ENCODE measurements around the gene MMS19.
"Not testable (repeated sequence)": the region's sequence is repeated elsewhere in the genome, so short reads cannot be mapped to it uniquely, and the experiment has no call there.

The MMS19 gene

DNA sequence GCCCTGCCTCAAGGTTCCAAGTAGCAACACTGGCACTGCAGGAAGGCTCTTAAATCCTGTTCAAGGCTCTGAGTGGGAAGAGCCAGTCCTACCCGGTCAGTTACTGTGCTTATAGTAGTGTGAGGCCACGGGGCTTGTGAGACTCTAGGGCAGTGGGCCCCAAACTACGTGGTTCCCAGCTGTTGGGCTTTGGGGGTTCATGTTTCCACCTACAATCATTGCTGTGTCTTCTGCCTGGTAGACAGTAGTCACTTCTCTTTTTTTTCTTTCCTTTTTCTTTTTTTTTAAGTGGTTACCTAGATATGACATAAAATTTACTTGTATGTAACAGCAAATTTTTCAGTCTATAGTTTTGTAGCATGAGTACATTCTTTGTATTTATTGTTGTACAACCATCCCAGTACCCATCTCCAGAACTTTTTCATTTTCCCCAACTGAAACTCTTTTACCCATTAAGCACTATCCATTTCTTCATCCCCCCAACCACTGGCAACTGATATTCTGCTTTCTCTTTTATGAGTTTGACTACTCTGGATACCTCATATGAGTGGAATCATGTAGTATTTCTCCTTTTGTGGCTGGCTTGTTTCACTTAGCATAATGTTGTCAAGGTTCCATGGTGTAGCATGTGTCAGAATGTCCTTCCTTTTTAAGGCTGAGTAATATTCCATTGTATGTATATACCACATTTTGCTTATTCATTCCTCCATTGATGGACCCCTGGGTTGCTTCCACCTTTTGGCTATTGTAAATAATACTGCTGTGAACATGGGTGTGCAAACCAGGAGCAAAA is 8.2 kb upstream of the MMS19 start:
- no peak for DNase-seq (ENCODE audit: extremely low read depth in 1 of 2, low read depth in 1 of 2)

DNA sequence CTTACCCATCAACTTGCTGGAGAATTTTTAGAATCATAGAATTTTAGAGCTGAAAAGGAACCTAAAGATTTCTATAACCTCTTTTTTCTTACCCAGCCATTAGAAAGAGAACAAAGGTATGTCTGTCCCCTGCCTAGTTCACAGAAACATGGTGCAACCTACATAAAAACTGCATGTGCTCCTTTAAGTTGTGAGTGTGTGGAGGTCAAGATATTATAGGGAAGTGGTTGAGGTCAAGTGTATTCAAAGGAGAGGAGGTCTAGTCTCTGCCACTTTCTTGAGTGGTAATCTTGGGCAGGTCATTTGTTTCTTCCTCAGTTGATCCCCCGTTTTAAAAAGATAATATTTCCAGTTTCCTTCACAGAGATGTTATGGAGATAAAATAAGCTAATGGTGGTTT is 6.9 kb upstream of the MMS19 start:
- DNase-seq (ENCODE audit: extremely low read depth in 1 of 2, low read depth in 1 of 2) = no peak

DNA sequence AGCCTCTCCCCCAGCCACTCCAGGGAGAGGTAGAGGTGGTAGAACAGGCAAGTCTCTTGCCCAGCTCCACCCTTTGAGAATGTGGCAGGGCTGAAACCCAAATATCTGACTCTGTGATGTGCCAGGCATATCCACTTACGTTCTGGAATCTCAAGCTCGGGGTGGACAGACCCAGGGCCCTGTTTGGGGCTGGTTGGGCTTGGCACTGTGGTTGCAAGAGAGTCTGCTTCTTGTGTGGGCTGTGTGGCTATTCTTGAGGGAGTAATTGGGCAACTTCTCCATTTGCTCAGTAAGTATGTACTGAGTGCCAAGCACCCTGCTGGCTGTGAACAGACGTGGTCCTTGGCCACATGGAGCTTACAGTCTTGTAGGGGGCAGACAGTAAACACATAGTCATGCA is 5.2 kb upstream of the MMS19 start:
- DNase-seq (ENCODE audit: extremely low read depth in 1 of 2, low read depth in 1 of 2) = no peak

DNA sequence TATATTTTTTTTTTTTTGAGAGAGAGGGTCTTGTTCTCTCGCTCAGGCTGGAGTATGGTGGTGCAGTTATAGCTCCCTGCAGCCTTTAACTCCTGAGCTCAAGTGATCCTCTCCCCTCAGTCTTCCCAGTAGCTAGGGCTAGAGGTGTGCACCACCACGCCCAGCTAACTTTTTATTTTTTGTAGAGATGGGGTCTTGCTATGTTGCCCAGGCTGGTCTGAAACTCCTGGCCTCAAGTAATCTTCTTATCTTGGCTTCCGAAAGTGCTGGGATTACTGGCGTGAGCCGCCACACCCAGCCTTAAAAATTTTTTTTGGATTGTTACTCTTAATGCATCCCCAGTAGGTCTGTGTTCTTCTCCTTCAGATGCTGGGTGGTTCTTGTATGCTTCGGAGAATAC is 4.7 kb upstream of the MMS19 start:
- DNase-seq (ENCODE audit: extremely low read depth in 1 of 2, low read depth in 1 of 2) = no peak

DNA sequence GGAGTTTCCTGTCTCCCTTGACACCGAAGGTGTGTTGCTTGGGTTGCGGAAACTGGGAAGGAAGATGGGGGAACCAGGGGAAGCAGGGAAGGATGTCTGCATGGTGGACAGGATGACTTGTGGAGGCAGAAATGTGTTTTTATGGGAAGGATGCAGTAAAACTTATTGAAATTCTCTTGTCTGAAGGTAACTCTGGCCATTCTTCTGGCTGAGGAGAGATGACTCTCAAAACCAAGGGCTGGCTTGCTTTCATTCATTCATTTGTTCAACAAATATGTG is 2.0 kb upstream of the MMS19 start:
- no peak for DNase-seq (ENCODE audit: extremely low read depth in 1 of 2, low read depth in 1 of 2)

DNA sequence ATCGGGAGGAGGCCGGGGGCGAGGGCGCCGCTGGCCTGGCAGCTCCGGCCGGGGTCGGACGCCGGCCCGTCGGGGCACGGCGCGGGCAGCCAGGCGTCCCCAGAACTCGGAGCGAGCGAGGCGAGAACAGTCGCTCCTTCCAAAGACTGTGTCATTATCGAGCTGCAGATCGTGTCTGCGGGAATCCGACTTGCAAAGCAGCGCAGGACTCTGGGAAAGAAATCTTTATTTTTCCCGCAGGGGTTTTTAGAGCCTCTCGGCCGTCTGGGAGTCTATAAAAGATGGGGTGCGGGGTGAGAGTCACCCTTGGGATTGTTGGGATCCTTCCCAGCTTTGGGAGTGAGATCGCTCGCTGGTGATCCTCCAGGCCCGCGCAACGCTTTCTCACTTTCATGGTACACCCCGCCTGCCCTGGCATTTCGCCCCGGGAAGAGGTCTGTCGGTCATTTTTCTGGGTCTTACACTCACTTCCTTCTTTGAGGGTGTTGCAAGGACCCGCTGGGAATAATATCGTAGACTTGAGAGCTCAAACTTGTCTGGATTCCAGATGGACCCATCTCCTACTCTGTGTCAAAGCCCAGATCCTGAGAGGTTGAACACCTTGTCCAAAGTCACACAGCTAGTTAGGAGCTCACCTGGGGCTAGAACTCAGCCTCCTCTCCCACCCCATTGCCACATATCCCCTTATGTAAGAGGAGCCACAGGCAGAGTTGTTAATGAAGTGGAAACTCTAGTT is 1.5 kb upstream of the MMS19 start:
- no peak for DNase-seq (ENCODE audit: extremely low read depth in 1 of 2, low read depth in 1 of 2)

DNA sequence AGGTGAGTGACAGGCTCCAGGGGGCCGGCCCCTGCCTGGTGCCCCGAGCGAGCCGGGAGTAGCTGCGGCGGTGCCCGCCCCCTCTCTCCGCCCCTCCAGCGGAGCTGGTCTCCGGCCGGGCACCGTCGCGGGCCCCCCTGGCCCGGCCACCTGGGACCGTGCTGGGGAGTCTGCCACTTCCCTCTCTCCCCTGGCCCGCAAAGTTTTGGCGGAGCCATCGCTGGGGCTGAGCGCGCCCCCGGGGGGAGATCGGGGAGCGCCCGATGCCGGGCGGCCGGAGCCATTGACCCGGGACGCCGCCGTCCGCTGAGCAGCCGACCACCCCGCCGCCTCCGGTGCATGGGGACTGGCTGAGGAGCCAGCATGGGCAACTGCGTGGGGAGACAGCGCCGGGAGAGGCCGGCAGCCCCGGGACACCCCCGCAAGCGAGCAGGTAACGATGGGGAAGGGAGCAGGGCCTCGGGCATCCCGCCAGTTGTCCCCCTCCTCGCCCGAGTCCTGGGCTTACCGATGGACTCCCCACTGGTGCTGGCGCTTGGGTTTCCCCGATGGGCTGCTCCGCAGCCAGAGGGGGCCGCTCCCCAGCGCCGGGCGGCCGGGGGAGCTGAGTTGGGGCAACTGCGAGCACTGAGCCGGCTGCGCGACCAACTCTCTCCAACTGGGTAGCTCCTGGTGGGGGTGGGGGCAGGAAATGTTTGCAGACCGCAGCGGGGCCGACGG is 779 bp upstream of the MMS19 start, which contains the start of gene UBTD1:
UBTD1 (plus strand) TSS at position 84 of the 720 bp plus-strand sequence; CDS start at position 364, 280 bp downstream.
- DNase-seq (ENCODE audit: extremely low read depth in 1 of 2, low read depth in 1 of 2) = peak in 1 of 2 donors; percentile 19

DNA sequence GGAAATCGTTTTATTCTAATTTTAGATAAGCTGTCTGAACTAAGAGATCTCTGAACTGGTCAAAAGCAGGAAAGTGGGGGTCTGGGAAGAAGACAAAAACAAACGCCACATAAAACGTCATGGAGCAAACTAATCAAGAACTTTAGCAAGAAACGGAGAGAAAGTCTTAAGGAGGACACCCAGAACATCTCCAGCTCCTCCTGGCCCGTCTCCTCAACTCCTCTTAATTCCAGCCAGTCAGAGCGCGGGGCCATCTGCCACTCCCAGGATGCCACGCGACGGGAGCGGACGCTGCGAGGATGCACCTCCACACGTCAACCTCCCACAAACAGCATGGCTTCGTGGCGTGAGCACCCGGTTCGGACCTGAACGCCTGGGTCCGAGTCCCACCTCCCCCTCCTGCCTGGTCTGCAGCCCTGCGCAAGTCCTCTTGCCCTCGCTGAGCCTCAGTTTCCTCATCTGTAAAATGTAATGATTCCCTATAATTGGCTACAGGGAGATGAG is 598 bp downstream of the MMS19 start:
- peak; percentile 19 to 41 for DNase-seq (ENCODE audit: extremely low read depth in 1 of 2, low read depth in 1 of 2)

DNA sequence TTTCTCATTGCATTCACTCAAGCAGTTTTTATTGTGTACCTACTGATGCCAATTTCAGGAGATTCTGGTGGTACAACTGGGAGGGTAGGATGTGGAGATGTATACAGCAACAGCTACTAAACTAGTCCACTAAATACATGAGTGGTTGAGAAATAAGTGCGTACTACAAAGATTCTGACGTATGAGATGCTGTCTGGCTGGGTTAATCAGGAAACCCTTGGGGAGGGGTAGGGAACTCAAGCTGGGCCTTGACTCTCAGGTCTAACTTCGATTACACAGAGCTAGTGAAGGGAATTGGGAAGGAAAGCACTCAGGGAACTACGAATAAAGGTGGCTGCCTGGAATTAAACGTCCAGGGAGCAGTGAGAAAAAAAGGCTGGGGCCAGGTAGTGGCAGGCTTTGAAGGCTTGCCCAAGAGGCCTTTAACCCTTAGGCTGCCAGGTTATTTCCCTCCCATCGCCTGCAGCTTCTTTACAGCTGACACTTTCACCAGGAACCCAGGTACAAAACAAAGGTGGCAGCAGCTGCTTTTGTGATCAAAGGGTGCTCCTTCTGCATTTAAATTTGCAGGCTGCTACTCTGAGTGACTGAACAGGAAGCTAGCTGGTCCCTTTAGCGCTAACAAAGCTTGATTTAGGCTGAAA is 3.2 kb downstream of the MMS19 start:
- DNase-seq (ENCODE audit: extremely low read depth in 1 of 2, low read depth in 1 of 2) = no peak

DNA sequence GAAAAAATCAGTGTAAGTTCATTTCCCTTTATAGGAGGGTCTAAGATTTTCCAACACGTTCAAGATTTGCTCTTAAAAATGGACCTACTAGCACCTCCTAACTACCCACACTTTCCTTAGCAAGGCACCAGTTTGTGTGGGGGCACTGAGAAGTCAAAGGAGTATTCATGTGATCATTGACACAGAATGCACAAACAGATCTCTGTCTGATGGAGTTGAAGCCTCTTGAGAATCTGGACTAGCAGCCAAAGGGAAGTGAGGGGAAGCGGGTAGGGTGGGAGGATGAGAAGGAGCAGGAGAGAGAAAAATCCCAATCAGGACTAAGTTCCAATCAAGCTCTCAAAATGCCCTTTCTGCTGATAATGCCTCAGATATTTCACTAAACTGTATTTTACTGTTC is 4.1 kb downstream of the MMS19 start:
- DNase-seq (ENCODE audit: extremely low read depth in 1 of 2, low read depth in 1 of 2) = no peak

DNA sequence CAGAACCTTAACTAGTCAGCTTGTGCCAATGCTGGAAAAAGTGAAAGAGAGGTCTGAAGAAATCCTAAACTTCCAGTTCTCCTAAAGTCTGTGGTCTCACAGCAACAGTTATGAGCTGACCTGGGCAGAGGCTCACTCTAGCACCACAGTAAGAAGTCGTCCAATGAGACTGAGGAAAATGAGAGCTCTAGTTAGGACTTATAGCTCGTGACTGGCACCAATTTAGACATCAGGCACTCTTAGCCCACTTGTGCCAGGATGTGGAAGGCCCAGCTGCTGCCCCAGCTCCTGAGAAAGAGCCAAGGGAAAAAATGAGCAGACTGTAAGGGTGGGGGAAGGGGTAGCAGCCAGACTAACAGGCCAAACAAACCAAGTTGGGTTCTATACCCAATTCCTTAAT is 7.6 kb downstream of the MMS19 start:
- DNase-seq (ENCODE audit: extremely low read depth in 1 of 2, low read depth in 1 of 2) = no peak

DNA sequence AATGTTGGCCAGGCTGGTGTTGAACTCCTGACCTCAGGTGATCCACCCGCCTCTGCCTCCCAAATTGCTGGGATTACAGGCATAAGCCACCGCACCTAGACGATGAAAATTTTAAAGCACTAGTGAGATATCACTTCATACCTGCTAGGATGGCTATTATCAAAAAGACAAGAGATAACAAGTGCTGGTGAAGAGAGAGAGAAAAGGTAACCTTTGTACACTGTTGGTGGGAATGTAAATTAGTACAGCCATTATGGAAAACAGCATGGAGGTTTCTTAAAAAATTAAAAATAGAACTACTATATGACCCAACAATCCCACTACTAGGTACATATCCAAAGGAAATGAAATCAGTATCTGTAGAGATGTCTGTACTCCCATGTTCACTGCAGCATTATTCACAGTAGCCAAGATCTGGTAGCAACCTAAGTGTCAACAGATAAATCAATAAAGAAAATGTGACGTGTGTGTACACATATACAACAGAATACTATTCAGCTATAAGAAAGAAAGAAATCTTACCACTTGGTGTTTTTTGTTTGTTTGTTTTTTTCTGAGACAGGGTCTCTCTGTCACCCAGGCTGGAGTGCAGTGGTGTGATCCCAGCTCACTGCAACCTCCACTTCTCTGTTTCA is 12.5 kb downstream of the MMS19 start:
- no peak for DNase-seq (ENCODE audit: extremely low read depth in 1 of 2, low read depth in 1 of 2)

DNA sequence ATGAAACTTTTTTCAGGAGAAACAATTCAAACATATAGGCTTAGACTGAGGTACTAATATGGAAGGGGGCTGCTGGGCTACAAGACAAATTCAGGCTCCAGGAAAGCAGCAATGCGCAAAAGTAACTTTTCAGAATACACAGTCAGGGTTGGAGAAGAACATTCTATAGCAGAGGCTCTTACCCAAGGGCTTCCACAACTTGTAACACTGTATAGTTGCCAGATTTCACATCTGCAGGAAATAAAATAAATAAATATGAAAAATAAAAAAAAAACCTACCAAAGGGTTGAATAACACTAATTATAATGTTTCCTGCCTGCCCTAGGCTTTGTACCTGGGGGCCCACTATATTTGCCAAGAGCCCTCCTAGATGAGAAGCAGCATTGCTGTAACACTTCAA is 14.3 kb downstream of the MMS19 start:
- DNase-seq (ENCODE audit: extremely low read depth in 1 of 2, low read depth in 1 of 2) = no peak

DNA sequence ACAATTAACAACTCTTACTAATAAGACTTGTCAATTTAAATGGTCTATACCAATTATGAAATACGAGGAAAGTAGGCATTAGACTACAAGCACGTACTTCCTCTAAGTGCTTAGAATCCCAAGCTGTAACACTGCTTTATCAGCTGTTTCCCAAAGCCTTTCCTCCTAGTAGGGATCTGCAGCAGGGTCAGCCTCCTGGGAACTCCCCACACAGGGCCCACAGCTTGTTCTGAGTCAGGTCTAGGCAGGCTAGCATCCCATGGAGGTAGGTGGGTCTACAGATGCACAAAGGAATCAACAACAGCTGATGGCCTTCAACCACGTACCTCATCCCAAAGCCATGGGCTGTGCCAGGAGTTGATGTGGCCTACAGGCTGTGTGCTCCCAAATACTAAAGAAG is 14.7 kb downstream of the MMS19 start:
- no peak for DNase-seq (ENCODE audit: extremely low read depth in 1 of 2, low read depth in 1 of 2)

DNA sequence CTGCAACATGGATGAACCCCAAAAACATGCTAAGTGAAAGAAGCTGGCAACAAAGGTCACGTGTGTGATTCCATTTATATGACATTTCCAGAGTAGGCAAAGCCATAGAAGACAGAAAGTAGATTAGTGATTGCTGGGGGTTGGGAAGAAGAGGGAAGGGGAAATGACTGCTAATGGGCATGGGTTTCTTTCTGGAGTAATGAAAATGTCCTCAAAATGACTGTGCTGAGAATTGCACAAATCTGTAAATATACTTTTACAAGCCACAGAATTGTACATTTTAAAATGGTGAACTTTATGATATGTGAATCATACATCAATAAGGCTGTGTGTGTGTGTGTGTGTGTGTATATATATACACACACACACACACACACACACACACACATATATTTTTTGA is 15.8 kb downstream of the MMS19 start:
- DNase-seq (ENCODE audit: extremely low read depth in 1 of 2, low read depth in 1 of 2) = no peak

DNA sequence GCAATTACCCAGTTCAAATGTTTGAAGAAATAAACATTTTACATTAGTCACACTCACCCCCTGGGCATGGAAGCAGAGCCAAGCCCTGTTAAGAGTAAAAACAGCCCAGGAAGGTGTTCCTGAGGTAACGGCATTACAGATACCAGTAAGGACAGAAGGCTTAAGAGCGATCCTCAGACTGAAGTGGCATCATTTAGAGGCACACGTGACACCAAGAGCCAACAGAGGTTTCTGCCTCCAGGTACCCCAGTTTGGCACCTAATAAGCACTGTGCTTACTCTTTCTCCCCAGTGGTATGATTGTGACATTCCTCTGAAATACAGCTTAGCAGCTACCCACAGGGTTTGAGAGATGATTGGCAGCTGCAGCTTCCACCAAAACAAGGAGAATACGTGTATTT is 17.2 kb downstream of the MMS19 start:
- DNase-seq (ENCODE audit: extremely low read depth in 1 of 2, low read depth in 1 of 2) = no peak

DNA sequence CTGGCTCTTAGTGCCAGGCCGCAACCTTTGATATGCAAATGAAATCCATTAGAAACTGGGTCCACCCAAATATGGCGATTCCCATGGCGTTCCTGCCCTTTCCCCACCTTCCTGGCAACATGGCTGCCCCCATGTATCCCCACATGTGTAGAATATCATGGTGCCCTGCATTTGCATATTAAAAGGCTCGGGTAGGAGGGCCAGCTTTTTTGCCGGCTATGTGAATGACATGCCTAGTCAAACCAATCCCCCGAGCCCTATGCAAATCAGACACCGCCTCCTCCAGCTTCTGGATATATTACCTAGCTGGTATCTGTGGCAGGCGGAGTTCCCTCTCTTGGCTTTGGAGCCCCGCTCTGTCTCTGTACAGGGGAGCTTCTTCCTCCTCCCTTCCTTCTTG is 18.3 kb downstream of the MMS19 start:
- DNase-seq (ENCODE audit: extremely low read depth in 1 of 2, low read depth in 1 of 2) = no peak

DNA sequence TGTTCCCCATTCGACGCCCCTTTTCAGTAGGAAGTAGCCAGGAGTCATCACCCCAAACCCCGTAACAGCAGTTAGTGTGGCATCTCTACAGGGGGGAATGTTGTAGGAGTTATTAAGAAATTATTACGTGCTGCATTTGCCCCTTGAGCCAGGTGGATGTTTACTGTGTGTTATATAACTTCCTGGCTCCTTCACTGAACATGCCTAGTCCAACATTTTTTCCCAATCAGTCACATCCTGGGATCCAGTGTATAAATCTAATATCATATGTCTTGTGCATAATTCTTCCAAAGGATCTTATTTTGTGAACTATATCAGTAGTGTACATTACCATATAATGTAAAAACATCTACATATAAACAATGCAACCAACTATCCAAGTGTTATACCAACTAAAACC is 18.8 kb downstream of the MMS19 start:
- not testable (repeated sequence) for DNase-seq (ENCODE audit: extremely low read depth in 1 of 2, low read depth in 1 of 2)

DNA sequence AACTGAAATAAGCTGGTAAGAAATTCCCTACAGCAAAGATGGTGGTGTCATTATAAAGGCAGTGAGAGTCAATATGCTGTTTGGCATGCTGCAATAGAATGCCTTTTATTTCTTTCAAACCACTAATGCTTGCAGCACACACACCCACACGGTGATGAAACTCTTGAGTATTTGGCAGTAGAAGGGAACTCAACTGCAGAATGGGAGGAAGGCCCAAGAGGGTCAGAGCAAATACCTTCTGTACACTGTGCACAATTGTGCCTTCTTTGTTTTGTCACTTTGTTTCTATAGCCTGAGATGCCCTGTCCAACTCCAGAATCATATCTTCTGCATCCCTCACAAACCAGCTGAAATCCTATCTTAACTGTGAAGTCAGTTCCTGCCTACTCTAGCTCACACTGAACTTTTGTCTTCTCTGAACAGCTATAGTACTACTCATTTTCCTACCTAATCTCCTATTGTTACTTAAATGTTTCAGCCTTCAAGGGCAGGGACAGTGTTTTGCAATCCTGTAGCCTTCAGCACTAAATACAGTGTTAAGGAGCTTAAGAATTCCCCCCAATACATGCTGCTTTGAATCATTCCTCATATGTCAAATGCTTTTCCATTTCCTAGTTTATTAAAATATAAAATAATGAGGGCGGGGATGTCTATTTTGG is 22.2 kb downstream of the MMS19 start:
- DNase-seq (ENCODE audit: extremely low read depth in 1 of 2, low read depth in 1 of 2) = no peak

DNA sequence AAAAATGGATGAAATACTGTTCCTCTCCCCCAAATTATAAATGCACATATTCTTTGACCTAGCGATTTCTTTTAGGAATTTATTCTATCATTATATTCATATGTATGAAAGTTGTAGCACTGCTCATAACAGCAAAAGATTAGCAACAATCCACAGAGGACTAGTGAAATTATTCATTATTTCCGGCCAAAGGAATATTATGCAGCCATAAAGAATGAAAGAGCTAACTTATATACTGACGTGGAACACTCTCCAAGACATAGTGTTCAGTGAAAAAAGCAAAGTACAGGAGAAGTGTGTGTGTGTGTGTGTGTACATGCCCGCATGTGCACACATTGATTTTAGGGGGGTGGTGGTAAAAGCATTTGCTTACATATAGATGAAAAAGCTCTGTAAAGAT is 23.3 kb downstream of the MMS19 start:
- DNase-seq (ENCODE audit: extremely low read depth in 1 of 2, low read depth in 1 of 2) = no peak

Measured in activated CD8-positive, alpha-beta memory T cell treated with anti-CD3 and anti-CD28 coated beads for 1 hour (primary cell).